HG02885 (cell line): ENCODE results near the gene COA1.
A peak's percentile ranks its signal among the peaks of the same experiment; 100 is the strongest.
"Not testable (repeated sequence)": the region's sequence is repeated elsewhere in the genome, so short reads cannot be mapped to it uniquely, and the experiment has no call there.

Experiments
- ATAC-seq: cut with Tn5 transposase; IDR thresholded peaks from one replicate; pipeline ENCODE4 v1.9.1; 2021; ENCODE audit warnings: mild to moderate bottlenecking; ENCODE audit not compliant: unreplicated experiment, poor library complexity

The COA1 gene

DNA sequence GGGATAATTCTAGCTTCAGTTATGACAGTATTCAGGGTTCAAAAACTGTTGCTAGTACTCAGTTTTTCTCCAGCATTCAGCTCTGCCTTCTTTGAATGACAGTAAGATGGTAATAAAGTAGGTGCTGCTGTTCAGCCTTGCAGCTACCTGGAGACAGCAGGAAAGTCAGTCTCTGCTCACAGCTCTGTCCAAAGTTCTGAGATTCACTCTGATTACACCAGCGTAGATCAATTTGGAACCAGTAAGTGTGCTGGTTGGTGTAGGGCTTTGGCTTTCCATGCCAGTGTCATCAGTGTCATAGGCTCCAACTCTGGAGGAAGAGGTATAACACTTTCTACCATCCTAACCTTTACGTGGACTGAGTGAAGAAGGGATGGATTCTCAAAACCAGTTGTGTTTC, 120.2 kb downstream of the COA1 start:
- no peak for ATAC-seq

DNA sequence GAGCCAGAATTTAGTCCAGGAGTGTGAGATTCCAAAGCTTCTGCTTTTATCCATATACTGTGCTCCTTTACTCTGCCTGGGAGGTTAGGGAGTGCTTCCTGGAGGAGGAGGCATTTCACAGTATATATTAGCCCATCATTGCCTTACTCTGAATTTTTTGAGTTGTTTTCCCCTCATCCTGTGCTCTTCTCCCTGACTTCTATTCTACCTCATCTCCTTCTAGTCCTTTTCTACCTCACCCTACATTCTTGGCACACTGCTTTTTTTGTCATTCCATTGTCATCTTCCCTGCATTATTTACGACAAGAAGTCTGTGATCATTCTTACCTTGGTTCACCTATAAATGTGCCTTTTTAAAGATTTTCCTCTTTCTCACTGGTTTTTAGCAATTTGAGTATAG, 125.1 kb downstream of the COA1 start:
- ATAC-seq = no peak

DNA sequence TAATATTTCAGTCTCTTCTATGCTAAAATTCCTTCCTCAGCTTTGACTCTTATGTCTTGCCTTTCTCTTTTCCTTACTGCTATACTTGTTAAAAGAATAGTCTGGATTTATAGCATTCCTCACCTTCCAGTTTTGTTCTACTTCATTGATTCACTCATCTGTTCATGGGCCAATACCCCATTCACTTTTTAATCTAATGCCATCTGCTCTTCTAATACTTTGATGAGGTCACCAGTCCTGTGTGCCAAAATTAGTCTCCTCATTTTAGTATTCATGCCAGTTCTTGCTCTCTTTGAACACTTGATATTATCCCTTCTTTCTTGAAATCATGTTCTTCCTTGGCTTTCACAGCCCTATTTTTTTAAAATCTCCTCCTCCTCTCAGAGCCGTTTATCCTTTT, 127.1 kb downstream of the COA1 start:
- ATAC-seq = no peak

DNA sequence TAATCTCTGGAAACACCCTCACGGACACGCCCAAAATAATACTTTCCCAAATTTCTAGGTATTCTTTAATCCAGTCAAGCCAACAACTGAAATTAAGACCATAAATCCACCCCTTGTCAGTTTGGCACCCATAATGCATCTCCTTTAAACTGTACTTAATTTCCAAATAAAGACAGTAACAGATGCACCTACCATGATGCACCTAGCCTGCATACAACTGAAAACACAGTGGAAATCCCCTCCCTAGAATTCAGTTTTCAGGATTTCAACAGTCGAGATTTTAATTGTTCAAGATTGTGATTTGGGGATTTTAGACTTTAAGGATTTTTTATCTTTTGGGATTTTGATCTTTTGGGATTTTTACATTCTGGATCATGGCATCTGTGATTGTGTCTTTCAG, 129.3 kb downstream of the COA1 start:
- no peak for ATAC-seq

DNA sequence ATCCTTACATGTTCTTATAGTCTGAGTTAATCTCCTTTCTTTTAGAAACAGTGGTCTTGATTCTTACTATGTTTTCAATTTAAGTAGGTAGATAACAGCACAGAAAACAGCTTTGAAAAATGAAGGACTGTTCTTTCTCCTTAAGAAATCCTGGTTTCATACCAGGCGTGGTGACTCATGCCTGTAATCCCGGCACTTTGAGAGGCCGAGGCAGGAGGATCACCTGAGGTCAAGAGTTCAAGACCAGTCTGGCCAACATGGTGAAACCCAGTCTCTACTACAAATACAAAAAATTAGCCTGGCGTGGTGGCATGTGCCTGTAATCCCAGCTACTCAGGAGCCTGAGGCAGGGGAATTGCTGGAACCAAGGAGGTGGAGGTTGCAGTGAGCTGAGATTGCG, 132.9 kb downstream of the COA1 start:
- ATAC-seq = not testable (repeated sequence)

DNA sequence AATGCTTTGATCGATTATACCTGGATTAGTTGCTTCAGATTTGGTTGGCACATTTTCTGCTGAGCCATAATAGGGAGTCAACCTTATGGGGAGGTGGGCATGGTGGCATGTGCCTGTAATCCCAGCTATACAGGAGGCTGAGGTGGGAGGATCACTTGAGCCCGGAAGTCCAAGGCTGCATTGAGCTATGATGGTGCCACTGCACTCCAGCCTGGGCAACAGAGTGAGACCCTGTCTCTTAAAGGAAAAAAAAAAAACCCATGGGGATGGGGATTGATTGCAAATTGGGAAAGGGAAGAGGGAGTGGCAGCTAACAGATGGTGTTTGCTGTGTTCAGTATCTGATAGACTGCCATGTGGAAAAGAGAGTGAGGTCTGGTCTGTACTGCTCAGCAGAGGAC, 135.3 kb downstream of the COA1 start:
- no peak for ATAC-seq

DNA sequence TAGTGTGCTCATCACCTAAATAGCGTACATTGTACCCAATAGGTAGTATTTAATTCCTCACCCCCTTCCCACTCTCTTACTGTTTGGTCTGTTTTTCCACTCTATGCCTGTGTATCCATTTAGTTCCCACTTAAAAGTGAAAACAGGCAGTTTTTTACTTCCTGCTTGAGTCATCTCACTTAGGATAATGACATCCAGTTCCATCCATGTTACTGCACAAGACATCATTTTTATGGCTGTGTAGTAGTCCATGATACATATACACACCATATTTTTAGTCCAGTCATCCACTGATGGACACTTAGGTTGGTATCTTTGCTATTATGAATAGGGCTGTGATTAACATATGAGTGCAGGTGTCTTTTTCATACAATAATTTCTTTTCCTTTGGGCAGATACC, 136.3 kb downstream of the COA1 start:
- ATAC-seq = no peak

DNA sequence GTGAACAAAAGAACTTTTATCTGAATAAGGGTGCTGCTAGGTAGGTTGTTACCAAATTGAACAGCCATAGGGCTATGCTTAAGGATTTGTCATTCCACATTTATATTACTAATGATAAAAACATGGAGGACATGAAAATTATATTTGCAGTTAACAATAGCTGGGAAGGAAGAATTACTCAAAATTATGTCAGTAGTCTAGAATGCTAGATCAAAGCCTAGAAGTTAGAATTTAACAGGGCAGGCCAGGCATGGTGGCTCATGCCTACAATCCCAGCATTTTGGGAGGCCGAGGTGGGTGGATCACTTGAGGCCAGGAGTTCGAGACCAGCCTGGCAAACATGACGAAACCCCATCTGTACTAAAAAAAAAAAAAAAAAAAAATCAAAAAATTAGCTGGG, 137.0 kb downstream of the COA1 start:
- no peak for ATAC-seq

DNA sequence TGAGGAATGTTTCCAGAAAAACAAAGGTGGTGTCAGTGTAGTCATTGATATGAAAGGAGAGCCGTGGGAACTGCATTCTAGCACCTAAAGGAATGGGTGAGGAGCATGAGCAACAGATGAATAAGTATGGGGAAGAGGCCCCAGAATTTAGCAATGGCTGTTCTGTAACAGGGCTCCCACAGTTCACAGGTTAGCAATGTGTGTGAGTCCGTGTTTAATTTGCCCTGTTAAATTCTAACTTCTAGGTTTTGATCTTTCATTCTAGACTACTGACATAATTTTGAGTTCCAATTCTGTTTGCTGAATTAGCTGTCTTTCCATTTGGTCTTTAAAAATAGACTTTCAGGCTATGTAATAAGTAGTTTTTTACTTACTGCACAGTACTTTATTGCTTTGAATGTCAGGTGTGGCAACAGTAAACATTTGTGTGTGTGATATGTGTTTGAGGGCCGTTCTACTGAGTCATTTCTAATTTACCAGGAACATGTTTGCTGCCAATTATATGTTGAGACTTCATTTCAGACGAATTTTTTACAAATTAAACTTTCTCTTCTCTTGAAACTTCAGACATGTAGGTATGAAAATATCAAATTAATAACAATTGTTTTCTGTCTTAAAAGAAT, 137.7 kb downstream of the COA1 start:
- ATAC-seq = peak; percentile 30

DNA sequence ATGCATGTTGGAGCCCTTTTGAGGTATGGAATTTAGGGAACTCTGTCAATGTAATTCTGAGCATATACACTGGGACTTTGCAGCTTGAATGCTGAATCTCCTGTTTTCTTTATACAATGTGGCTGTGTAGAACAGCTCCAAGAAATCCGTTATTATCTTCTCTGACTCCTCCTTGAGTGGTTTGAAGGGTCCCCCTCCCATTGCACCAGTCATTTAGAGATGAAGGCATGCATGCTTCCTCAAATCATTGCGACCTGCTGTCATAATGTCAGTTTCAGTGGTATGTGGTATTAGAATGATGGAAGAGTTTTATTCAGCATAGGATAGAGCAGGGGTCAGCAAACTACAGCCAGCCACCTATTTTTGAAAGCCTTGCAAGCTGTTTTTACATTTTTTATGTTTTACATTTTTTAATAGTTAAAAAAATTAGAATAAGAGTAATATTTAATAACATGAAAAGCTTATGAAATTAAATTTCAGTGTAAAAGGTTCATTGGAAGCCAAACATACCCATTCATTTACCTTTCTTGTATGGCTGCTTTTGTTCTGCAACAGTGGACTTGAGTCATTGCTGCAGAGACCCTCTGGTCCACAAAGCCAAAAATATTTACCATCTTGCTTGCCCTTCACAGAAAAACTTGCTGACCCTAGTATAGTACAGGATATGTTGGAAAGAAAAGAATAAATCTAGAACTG, 138.3 kb downstream of the COA1 start:
- ATAC-seq = peak; percentile 73

DNA sequence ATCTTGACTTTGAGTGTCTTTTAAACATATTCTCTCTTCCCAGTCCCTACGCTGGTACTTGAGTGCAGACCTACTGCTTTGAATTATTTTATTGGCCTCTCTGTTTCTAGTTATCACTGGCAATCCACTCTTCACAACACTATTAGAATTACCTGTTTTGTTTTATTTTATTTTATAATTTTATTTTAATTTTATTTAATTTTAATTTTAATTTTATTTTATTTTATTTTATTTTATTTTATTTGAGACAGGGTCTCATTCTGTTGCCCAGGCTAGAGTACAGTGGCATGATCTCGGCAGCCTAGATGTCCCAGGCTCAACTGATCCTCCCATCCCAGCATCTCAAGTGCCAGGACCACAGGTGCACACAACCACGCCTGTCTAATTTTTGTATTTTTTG, 139.6 kb downstream of the COA1 start:
- ATAC-seq = no peak
